HCT116 (cell line): Measurements from ENCODE around the gene SHISAL1.

Source experiments
- EZH2phosphoT487 ChIP-seq: fragments of 200-600 bp; IDR thresholded peaks from 2 replicates; pipeline ENCODE4 v1.6.1; 2018; ENCODE audit warnings: antibody characterized with exemption, borderline replicate concordance
- POLR2AphosphoS5 ChIP-seq: IDR thresholded peaks from 2 replicates; pipeline ENCODE4 v1.6.1; 2011; ENCODE audit warnings: mild to moderate bottlenecking, low read depth, low read length, moderate library complexity
- TF ChIP-seq, protein P1 (sequence below), 3 experiments: fragments of 200-600 bp in 1 of 3; sonication (generic) in 1 of 3; IDR thresholded peaks in 2 of 3; conservative IDR thresholded peaks in 1 of 3; 2 replicates each; pipeline ENCODE4 v1.5.1; 2012 to 2017; ENCODE audit warnings: low read depth in 2 of 3, low read length in 2 of 3, antibody characterized with exemption in 1 of 3, borderline replicate concordance in 1 of 3, control low read depth in 1 of 3, mild to moderate bottlenecking in 1 of 3, mixed read lengths in 1 of 3, mixed run types in 1 of 3, moderate library complexity in 1 of 3; ENCODE audit not compliant: insufficient read depth in 1 of 3

DNA sequence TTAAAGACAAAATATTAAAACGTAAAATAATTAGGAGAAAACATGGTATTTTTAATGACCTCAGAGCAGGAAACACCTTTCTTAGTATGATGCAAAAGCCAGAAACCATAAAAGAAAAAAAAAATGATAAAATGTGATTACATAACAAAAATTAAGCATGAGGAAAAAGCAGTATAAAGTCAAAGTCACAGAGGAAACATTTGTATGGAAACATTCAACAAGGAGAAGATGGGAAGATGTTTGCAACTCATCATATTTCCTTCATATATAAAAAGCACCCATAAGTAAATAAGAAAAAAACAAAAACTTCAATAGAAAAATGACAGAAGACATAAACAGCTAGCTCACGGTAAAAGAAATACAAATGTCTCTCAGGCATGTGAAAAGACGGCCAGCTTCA, 17.3 kb downstream of the SHISAL1 start:
- no peak for TF ChIP-seq EZH2phosphoT487
- TF ChIP-seq, protein P1, sequence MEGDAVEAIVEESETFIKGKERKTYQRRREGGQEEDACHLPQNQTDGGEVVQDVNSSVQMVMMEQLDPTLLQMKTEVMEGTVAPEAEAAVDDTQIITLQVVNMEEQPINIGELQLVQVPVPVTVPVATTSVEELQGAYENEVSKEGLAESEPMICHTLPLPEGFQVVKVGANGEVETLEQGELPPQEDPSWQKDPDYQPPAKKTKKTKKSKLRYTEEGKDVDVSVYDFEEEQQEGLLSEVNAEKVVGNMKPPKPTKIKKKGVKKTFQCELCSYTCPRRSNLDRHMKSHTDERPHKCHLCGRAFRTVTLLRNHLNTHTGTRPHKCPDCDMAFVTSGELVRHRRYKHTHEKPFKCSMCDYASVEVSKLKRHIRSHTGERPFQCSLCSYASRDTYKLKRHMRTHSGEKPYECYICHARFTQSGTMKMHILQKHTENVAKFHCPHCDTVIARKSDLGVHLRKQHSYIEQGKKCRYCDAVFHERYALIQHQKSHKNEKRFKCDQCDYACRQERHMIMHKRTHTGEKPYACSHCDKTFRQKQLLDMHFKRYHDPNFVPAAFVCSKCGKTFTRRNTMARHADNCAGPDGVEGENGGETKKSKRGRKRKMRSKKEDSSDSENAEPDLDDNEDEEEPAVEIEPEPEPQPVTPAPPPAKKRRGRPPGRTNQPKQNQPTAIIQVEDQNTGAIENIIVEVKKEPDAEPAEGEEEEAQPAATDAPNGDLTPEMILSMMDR (IDR thresholded peaks at IDR 0.05 in 2 of 3, conservative IDR thresholded peaks at IDR 0.05 in 1 of 3; ENCODE audit: borderline replicate concordance in 1 of 3, insufficient read depth in 1 of 3, low read depth in 2 of 3, low read length in 2 of 3): no peak
- no peak for TF ChIP-seq POLR2AphosphoS5
